CD4-positive, alpha-beta memory T cell (primary cell): ENCODE measurements around the gene CDH3. TPM values are rescaled to one million over a fixed set of nuclear protein-coding genes. Genes with fewer than 3 reads are reported as not detected.
A peak's percentile ranks its signal among the peaks of the same experiment; 100 is the strongest.

Experiments used
- CTCF ChIA-PET: fragments of 350-600 bp; sonication (Branson Sonifier 250); formaldehyde crosslinking; loops from one replicate; lab custom pipeline; 2021; ENCODE audit warnings: inconsistent platforms; ENCODE audit not compliant: partially characterized antibody; lab: Charles Lee
- POLR2A ChIA-PET: fragments of 350-600 bp; sonication (Branson Sonifier 250); formaldehyde crosslinking; loops from one replicate; lab custom pipeline; 2021; ENCODE audit not compliant: partially characterized antibody; lab: Charles Lee
- DNase-seq, 5 donors: peaks; one replicate each; pipeline versions ENCODE4 v3.0.0 to v3.0.0-alpha.2; 2020 to 2022; ENCODE audit warnings: mixed read lengths in 1 of 5
- H3K27ac ChIP-seq: one replicate; pipeline ENCODE4 v1.7.0; 2013; ENCODE audit warnings: low read depth, low read length
- H3K27me3 ChIP-seq: 2 replicates; pipeline ENCODE4 v1.7.0; 2013; ENCODE audit warnings: mild to moderate bottlenecking, low read length, moderate library complexity; ENCODE audit not compliant: insufficient read depth
- H3K36me3 ChIP-seq: 2 replicates; pipeline ENCODE4 v1.7.0; 2013; ENCODE audit warnings: mild to moderate bottlenecking, low read length, moderate library complexity; ENCODE audit not compliant: insufficient read depth
- H3K4me1 ChIP-seq: 2 replicates; pipeline ENCODE4 v1.7.0; 2013; ENCODE audit warnings: mild to moderate bottlenecking, low read length, moderate library complexity; ENCODE audit not compliant: insufficient read depth
- H3K4me3 ChIP-seq, 2 donors: one replicate each; pipeline ENCODE4 v1.7.0; 2013; ENCODE audit warnings: low read length in 2 of 2, mild to moderate bottlenecking in 1 of 2
- H3K9me3 ChIP-seq, 2 donors: one replicate each; pipeline ENCODE4 v1.7.0; 2013; ENCODE audit warnings: low read length in 2 of 2, control low read depth in 1 of 2; ENCODE audit not compliant: control insufficient read depth in 1 of 2
- H3K27ac Mint-ChIP-seq, 7 donors: one replicate each; pipeline ENCODE4 v1.8.0; 2020 to 2021; ENCODE audit warnings: mixed read lengths in 7 of 7, mild to moderate bottlenecking in 6 of 7, inconsistent platforms in 3 of 7, moderate library complexity in 3 of 7
- H3K27me3 Mint-ChIP-seq, 2 donors: one replicate each; pipeline ENCODE4 v1.8.0; 2020 to 2021; ENCODE audit warnings: mixed read lengths in 2 of 2
- H3K36me3 Mint-ChIP-seq, 2 donors: one replicate each; pipeline ENCODE4 v1.8.0; 2020 to 2021; ENCODE audit warnings: mixed read lengths in 2 of 2, inconsistent platforms in 1 of 2, mild to moderate bottlenecking in 1 of 2
- H3K4me1 Mint-ChIP-seq, 4 donors: one replicate each; pipeline ENCODE4 v1.8.0; 2020 to 2021; ENCODE audit warnings: mixed read lengths in 4 of 4, mild to moderate bottlenecking in 1 of 4
- H3K4me3 Mint-ChIP-seq, 8 donors: one replicate each; pipeline ENCODE4 v1.8.0; 2020 to 2021; ENCODE audit warnings: mixed read lengths in 8 of 8, mild to moderate bottlenecking in 7 of 8, moderate library complexity in 6 of 8, inconsistent platforms in 3 of 8
- H3K9me3 Mint-ChIP-seq, 8 donors: one replicate each; pipeline ENCODE4 v1.8.0; 2020 to 2021; ENCODE audit warnings: mixed read lengths in 8 of 8, mild to moderate bottlenecking in 5 of 8, inconsistent platforms in 3 of 8, moderate library complexity in 1 of 8
- intact Hi-C: fragments of 100-400 bp; cut with micrococcal nuclease; formaldehyde crosslinking; loops from one replicate; pipeline ENCODE4 v1.15.1; 2023
- polyA plus RNA-seq, 2 donors: library from polyadenylated mRNA; unstranded; fragments of 300-500 nt; fragmentation: Illumina TruSeq; gene quantifications; one replicate each; pipeline ENCODE4 v1.2.3, GENCODE V29; 2021
- total RNA-seq, 2 experiments: library from RNA; stranded (reverse); gene quantifications; one replicate each; pipeline ENCODE4 v1.2.3, GENCODE V29; 2021

The CDH3 gene
- total and polyA plus RNA-seq, 4 experiments from 2014 or later: 0.39 to 0.47 TPM; not detected in 2

GRCh38 chr16:68651136-68651535 lies 6.0 kb downstream of the CDH3 start:
- no peak overlapping the region for H3K27ac Mint-ChIP-seq
- H3K4me1 Mint-ChIP-seq: peaks cover 0 to 12% (median 2%) of the 10 kb centered on the region in 4 donors
- H3K4me1 ChIP-seq: peaks cover under 1% of the 10 kb centered on the region
- ChIA-PET CTCF (interaction anchor here (0.6 kb wide), 1 partner anchor 112 kb away, joined by 3 read pairs; no protein-coding TSS in a partner anchor), POLR2A (no interaction called here)
- no peak overlapping the region for H3K4me3 ChIP-seq
- H3K27me3 ChIP-seq: peaks cover 22% of the 10 kb centered on the region
- no peak for DNase-seq
- no peaks in the 10 kb centered on the region for H3K36me3 ChIP-seq
- H3K4me3 Mint-ChIP-seq: no peak overlapping the region
- H3K9me3 ChIP-seq: no peaks in the 10 kb centered on the region
- H3K9me3 Mint-ChIP-seq: peaks cover 0 to 3% (median 0%) of the 10 kb centered on the region in 8 donors
- H3K36me3 Mint-ChIP-seq: no peaks in the 10 kb centered on the region
- intact Hi-C loops: no loop called here
- no peak overlapping the region for H3K27ac ChIP-seq
- peaks cover 21 to 37% of the 10 kb centered on the region in 2 donors for H3K27me3 Mint-ChIP-seq

DNA sequence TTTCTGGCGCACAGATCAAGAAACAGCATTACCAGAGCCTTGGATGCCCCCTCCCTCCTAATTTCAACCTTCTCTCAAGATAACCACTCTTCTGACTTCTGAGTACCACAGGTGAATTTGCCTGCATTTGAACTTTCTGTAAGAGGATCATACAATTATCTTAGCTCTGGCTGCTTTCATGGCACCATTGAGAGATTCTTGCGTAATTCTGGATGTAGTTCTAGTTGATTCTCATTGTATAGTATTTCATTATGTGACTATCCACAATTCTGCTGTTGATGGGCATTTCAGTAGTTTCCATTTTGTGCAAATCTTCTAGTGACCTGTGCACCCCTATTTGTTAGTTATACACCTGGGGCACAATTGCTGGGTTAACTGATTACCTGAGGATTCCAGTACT lies 7.5 kb downstream of the CDH3 start:
- intact Hi-C loops: no loop called here
- H3K36me3 Mint-ChIP-seq: no peaks in the 10 kb centered on the region
- H3K27ac Mint-ChIP-seq: no peak overlapping the region
- Histone ChIP-seq H3K9me3 (no peaks in the 10 kb centered on the region), H3K4me1 (no peaks in the 10 kb centered on the region), H3K36me3 (no peaks in the 10 kb centered on the region), H3K27me3 (peaks cover 10% of the 10 kb centered on the region), H3K4me3 (no peak overlapping the region), H3K27ac (no peak overlapping the region)
- no peak for DNase-seq
- CTCF ChIA-PET: no interaction called here
- peaks cover 0 to 3% (median 0%) of the 10 kb centered on the region in 8 donors for H3K9me3 Mint-ChIP-seq
- peaks cover 16 to 31% of the 10 kb centered on the region in 2 donors for H3K27me3 Mint-ChIP-seq
- POLR2A ChIA-PET: no interaction called here
- H3K4me1 Mint-ChIP-seq: peaks cover 0 to 3% (median under 1%) of the 10 kb centered on the region in 4 donors
- no peak overlapping the region for H3K4me3 Mint-ChIP-seq

DNA sequence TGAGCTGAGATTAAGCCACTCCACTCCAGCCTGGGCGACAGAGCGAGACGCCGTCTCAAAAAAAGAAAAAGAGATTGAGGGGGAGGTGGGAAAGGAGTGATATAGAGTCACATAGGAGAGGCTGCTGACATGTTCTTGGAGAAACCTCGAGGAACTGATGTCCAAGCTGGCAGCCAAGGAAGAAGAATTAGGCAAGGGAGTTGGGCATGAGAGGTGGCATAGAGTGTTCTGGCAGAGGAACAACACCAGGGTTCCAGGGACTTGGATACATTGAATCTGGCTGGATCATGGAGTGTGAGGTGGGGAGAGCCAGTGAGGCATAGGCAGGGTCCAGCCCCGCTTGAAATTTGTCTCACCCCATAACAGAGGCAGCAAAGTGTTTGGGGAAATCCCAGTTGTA lies 10.7 kb downstream of the CDH3 start:
- ChIA-PET CTCF (no interaction called here), POLR2A (no interaction called here)
- Mint-ChIP-seq H3K36me3 (no peaks in the 10 kb centered on the region), H3K27me3 (peaks cover 3 to 18% of the 10 kb centered on the region in 2 donors), H3K27ac (no peak overlapping the region), H3K9me3 (no peaks in the 10 kb centered on the region), H3K4me3 (no peak overlapping the region), H3K4me1 (no peaks in the 10 kb centered on the region)
- no peak for DNase-seq
- intact Hi-C loops: no loop called here
- Histone ChIP-seq H3K4me3 (no peak overlapping the region), H3K27me3 (no peaks in the 10 kb centered on the region), H3K4me1 (no peaks in the 10 kb centered on the region), H3K9me3 (no peaks in the 10 kb centered on the region), H3K36me3 (no peaks in the 10 kb centered on the region), H3K27ac (no peak overlapping the region)

DNA sequence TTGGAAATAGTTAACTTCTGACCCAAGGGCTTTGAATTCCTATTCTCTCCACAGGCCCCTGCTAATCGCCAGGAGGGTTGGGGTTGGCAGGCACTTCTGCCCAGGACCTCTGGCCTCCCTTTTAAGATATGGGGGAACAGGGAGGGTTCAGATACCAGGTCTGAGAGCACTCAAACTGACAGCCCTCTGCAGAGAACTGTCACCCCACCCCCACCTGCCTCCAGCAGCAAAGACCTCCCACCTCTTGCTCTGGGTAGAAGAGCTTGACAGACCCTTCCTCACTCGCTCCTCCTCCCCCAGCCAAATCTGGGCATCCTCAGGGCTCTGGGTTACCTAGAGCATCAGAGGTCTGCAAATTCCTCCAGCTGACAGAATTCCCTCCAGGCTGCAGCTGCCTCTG lies 11.6 kb downstream of the CDH3 start:
- Mint-ChIP-seq H3K36me3 (no peaks in the 10 kb centered on the region), H3K27me3 (peaks cover 3 to 13% of the 10 kb centered on the region in 2 donors), H3K9me3 (no peaks in the 10 kb centered on the region), H3K27ac (no peak overlapping the region), H3K4me3 (no peak overlapping the region), H3K4me1 (no peaks in the 10 kb centered on the region)
- intact Hi-C loops: no loop called here
- Histone ChIP-seq H3K9me3 (no peaks in the 10 kb centered on the region), H3K27me3 (no peaks in the 10 kb centered on the region), H3K4me1 (no peaks in the 10 kb centered on the region), H3K36me3 (no peaks in the 10 kb centered on the region), H3K27ac (no peak overlapping the region), H3K4me3 (no peak overlapping the region)
- CTCF ChIA-PET: no interaction called here
- POLR2A ChIA-PET: no interaction called here
- no peak for DNase-seq

DNA sequence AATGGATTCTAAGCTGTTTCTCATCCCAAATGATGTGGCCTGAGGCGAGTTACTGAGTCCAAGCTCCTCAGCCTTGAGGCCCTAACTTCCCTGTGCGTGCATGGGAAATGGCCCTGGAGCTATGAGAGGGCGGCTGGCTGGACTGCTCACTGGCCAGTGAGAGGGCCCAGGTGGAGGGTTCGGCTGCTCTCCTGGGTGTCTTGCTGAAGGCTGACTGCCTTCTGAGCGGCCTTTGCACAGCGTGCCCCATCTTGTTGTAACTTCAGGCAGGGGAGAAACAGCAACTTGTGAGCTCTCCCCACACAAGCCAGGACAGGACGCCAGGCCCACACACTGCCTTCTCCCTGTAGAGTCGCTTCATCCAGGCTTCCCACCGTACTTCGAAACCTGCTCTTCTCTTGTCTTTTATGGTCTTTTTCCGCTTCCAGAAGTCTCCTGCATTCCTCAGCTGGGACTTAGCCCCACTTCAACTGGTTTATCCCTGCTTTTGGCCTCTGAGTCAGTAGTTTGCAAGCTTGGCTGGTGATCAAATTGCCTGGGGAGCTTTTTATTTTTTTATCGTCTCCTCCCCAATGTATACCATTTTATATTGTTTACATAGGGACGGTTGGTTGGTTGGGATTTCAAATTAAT lies 13.3 kb downstream of the CDH3 start:
- Mint-ChIP-seq H3K4me3 (peak overlapping the region in 1 of 8 donors; percentile 21), H3K27me3 (peaks cover 3 to 11% of the 10 kb centered on the region in 2 donors), H3K36me3 (no peaks in the 10 kb centered on the region), H3K27ac (peak overlapping the region in 1 of 7 donors; percentile 30), H3K4me1 (no peaks in the 10 kb centered on the region), H3K9me3 (no peaks in the 10 kb centered on the region)
- H3K4me1 ChIP-seq: no peaks in the 10 kb centered on the region
- no peak overlapping the region for H3K4me3 ChIP-seq
- H3K27me3 ChIP-seq: no peaks in the 10 kb centered on the region
- POLR2A ChIA-PET: no interaction called here
- H3K36me3 ChIP-seq: no peaks in the 10 kb centered on the region
- CTCF ChIA-PET: interaction anchor here (1.5 kb wide), 1 partner anchor 10 kb away, joined by 4 read pairs; no protein-coding TSS in a partner anchor
- H3K27ac ChIP-seq: no peak overlapping the region
- intact Hi-C loops: no loop called here
- no peak for DNase-seq
- H3K9me3 ChIP-seq: no peaks in the 10 kb centered on the region

GRCh38 chr16:68658974-68659360 lies 13.9 kb downstream of the CDH3 start:
- intact Hi-C loops: no loop called here
- Mint-ChIP-seq H3K36me3 (no peaks in the 10 kb centered on the region), H3K27me3 (peaks cover 3 to 11% of the 10 kb centered on the region in 2 donors), H3K9me3 (no peaks in the 10 kb centered on the region), H3K27ac (peak overlapping the region in 1 of 7 donors; percentile 30), H3K4me1 (no peaks in the 10 kb centered on the region), H3K4me3 (no peak overlapping the region)
- no peaks in the 10 kb centered on the region for H3K9me3 ChIP-seq
- no peaks in the 10 kb centered on the region for H3K36me3 ChIP-seq
- POLR2A ChIA-PET: no interaction called here
- CTCF ChIA-PET: interaction anchor here (1.5 kb wide), 1 partner anchor 10 kb away, joined by 4 read pairs; no protein-coding TSS in a partner anchor
- H3K27me3 ChIP-seq: no peaks in the 10 kb centered on the region
- no peak overlapping the region for H3K27ac ChIP-seq
- DNase-seq: no peak
- no peak overlapping the region for H3K4me3 ChIP-seq
- no peaks in the 10 kb centered on the region for H3K4me1 ChIP-seq

DNA sequence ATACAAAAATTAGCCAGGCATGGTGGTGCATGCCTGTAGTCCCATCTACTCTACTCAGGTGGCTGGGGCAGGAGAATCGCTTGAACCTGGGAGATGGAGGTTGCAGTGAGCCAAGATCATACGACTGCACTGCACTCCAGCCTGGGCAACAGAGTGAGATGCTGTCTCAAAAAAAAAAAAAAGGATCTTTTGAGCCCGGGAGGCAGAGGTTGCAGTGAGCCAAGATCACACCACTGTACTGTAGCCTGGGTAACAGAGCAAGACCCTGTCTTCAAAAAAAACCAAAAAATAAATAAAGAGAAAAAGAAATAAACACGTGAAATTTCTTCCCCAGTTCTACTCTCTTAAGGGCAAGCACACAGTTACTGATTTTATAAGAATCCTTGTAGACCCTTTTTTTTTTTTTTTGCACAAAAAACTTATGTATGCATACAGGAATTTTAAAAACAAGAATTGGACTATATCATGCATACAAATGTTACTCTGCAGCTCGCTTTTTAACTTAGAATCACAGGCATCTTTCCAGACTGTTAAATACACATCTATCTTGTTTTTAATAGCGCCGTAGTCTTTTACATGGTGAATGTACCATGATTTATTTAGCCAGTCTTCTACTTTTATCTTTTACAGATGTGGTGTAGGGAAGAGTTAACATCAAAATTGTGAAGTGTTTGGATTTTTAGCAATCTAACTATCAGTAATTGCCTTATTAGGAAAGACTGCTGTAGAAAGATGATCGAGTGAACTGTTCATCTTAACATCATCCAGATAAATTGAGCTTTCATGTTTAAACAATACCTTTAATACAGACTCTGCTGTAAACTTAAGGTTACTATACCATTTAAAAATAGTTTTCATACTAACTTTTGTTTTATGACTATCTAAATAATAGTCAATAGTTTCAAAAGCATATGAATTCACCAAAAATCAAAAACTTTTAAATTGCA lies 14.6 kb downstream of the CDH3 start:
- H3K36me3 Mint-ChIP-seq: no peaks in the 10 kb centered on the region
- H3K27ac ChIP-seq: no peak overlapping the region
- no peaks in the 10 kb centered on the region for H3K4me1 ChIP-seq
- intact Hi-C loops: no loop called here
- H3K27me3 ChIP-seq: no peaks in the 10 kb centered on the region
- H3K4me1 Mint-ChIP-seq: no peaks in the 10 kb centered on the region
- peaks cover 3 to 11% of the 10 kb centered on the region in 2 donors for H3K27me3 Mint-ChIP-seq
- POLR2A ChIA-PET: no interaction called here
- no peaks in the 10 kb centered on the region for H3K36me3 ChIP-seq
- no peak overlapping the region for H3K4me3 Mint-ChIP-seq
- H3K9me3 Mint-ChIP-seq: no peaks in the 10 kb centered on the region
- no peak for DNase-seq
- no peak overlapping the region for H3K27ac Mint-ChIP-seq
- H3K9me3 ChIP-seq: no peaks in the 10 kb centered on the region
- CTCF ChIA-PET: no interaction called here
- no peak overlapping the region for H3K4me3 ChIP-seq
